ENCODE data around the gene C7. TPM values are rescaled to one million over a fixed set of nuclear protein-coding genes. Genes with fewer than 3 reads are reported as not detected.
A peak's percentile ranks its signal among the peaks of the same experiment; 100 is the strongest.
"Not testable (repeated sequence)": the region's sequence is repeated elsewhere in the genome, so short reads cannot be mapped to it uniquely, and the experiment has no call there.

The C7 gene
- total RNA-seq (2.3 TPM), polyA plus RNA-seq (ENCODE audit: insufficient read depth in 1 of 8, insufficient read length in 8 of 8, low replicate concordance in 1 of 8) (10 to 100 TPM in 1 of 8 donors, 1 to 10 TPM in 5, under 1 TPM in 2; 0.80 to 15.7 (median 1.4) TPM)
- long read RNA-seq, donor 1 = 0 reads
- long read RNA-seq, donor 2 = 0 reads
- long read RNA-seq, donor 3, full-length matches to known transcripts = 1 of 1 reads
- long read RNA-seq, donor 3, partial matches to known transcripts = 0 of 1 reads
- long read RNA-seq, donor 3, other reads (novel, unspliced or antisense) = 0 of 1 reads
- long read RNA-seq, donor 4, partial matches to known transcripts = 10 of 10 reads
- long read RNA-seq, donor 4, other reads (novel, unspliced or antisense) = 0 of 10 reads
- long read RNA-seq, donor 5 = 0 reads
- long read RNA-seq, donor 6 = 0 reads
- long read RNA-seq, donor 7 = 0 reads
- long read RNA-seq, donor 8 = 0 reads
- long read RNA-seq, donor 9, full-length matches to known transcripts = 1 of 1 reads
- long read RNA-seq, donor 9, partial matches to known transcripts = 0 of 1 reads
- long read RNA-seq, donor 9, other reads (novel, unspliced or antisense) = 0 of 1 reads
- long read RNA-seq, donor 10 = 0 reads
- long read RNA-seq, donor 11 = 0 reads

- H3K36me3 ChIP-seq (ENCODE audit: control insufficient read depth, insufficient read depth, low read length) = no peaks in the 10 kb centered on the region
- H3K4me1 ChIP-seq (ENCODE audit: control insufficient read depth, insufficient read depth, low read length) = no peaks in the 10 kb centered on the region
- H3K9me3 ChIP-seq (replicated peaks; ENCODE audit: control insufficient read depth, low read depth, low read length) = no peaks in the 10 kb centered on the region
- WGBS (ENCODE audit: insufficient coverage) = 40% methylated on average over 1 of the region's 3 CpGs
- H3K27me3 ChIP-seq (ENCODE audit: control insufficient read depth, insufficient read depth, low read length) = no peaks in the 10 kb centered on the region
- DNase-seq = peak; percentile 37
- H3K4me3 ChIP-seq (ENCODE audit: low read length) = no peak within 1 kb of the TSS
- no peak within 1 kb of the TSS for H3K27ac ChIP-seq (ENCODE audit: low read length)
These were observed at the start of gene C7 for GRCh38 chr5:40909264-40909663. TSS of gene C7 (plus strand) at chr5:40909497. CDS start at chr5:40909611, 114 bp downstream.

DNA sequence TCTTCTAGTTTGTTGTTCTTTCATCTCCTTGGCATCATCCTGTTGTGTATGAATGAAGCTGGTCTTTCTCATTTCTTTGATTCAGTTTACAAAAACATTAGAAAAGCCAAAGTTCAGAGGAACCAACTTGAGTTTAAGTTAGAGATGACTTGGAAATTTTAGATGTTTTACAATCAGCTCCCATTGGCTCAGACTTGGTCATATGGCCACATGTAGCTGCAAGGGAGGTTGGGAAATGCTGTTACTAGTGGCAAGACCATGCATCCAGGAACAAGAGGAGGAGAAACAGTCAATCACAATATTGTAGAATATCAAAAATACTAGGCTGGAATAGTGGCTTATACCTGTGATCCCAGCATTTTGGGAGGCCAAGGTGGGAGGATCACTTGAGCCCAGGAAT lies 48.6 kb upstream of the C7 start:
- no peak for DNase-seq
- no peaks in the 10 kb centered on the region for H3K27me3 ChIP-seq (ENCODE audit: control insufficient read depth, insufficient read depth, low read length)
- H3K36me3 ChIP-seq (ENCODE audit: control insufficient read depth, insufficient read depth, low read length) = no peaks in the 10 kb centered on the region
- H3K4me3 ChIP-seq (ENCODE audit: low read length) = no peak overlapping the region
- H3K9me3 ChIP-seq (replicated peaks; ENCODE audit: control insufficient read depth, low read depth, low read length) = no peaks in the 10 kb centered on the region
- H3K4me1 ChIP-seq (ENCODE audit: control insufficient read depth, insufficient read depth, low read length) = no peaks in the 10 kb centered on the region
- no peak overlapping the region for H3K27ac ChIP-seq (ENCODE audit: low read length)

DNA sequence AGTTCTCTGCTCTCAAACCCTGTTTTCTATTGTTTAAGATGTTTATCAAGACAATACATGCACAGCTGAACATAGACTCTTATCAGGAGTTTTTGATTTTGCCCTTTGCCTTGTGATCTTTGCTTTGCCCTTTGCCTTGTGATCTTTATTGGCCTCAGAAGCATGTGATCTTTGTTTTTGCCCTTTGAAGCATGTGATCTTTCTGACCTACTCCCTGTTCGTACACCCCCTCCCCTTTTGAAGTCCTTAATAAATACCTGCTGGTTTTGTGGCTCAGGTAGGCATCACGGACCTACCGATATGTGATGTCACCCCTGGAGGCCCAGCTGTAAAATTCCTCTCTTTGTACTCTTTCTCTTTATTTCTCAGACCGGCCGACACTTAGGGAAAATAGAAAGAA lies 44.3 kb upstream of the C7 start:
- no CpG with 5 or more reads among the region's 5 CpGs for WGBS (ENCODE audit: insufficient coverage)

DNA sequence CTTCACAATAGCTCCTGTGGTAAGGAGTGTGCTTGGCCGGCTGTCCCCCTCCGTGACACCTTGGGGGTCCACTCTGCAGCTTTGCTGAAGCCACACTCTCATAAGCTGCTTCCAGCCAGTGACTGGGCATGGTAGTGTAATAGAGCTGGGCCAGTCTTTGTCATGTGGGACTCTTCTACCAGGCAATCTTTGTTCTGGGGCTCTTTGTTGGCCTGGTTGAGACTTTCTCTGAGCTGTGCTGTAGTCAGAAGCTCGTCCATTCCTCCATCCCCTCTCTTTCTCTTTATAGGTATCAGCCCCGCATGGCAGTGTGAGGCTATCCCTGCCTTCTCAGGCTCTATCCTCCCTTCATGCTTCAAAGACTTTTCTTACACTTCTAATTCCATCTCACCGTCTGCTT lies 42.5 kb upstream of the C7 start:
- Histone ChIP-seq H3K36me3 (ENCODE audit: control insufficient read depth, insufficient read depth, low read length) (no peaks in the 10 kb centered on the region), H3K9me3 (replicated peaks; ENCODE audit: control insufficient read depth, low read depth, low read length) (no peaks in the 10 kb centered on the region), H3K27me3 (ENCODE audit: control insufficient read depth, insufficient read depth, low read length) (no peaks in the 10 kb centered on the region), H3K4me3 (ENCODE audit: low read length) (no peak overlapping the region), H3K27ac (ENCODE audit: low read length) (no peak overlapping the region), H3K4me1 (ENCODE audit: control insufficient read depth, insufficient read depth, low read length) (no peaks in the 10 kb centered on the region)
- WGBS (ENCODE audit: insufficient coverage) = 63% methylated on average over 2 of the region's 5 CpGs
- DNase-seq = no peak

More for the DNA sequence above, 44.3 kb upstream of the C7 start:
- not testable (repeated sequence) for H3K4me1 ChIP-seq (ENCODE audit: control insufficient read depth, insufficient read depth, low read length); H3K4me3 ChIP-seq (ENCODE audit: low read length); DNase-seq; H3K27me3 ChIP-seq (ENCODE audit: control insufficient read depth, insufficient read depth, low read length); H3K9me3 ChIP-seq (replicated peaks; ENCODE audit: control insufficient read depth, low read depth, low read length); H3K27ac ChIP-seq (ENCODE audit: low read length); H3K36me3 ChIP-seq (ENCODE audit: control insufficient read depth, insufficient read depth, low read length)

DNA sequence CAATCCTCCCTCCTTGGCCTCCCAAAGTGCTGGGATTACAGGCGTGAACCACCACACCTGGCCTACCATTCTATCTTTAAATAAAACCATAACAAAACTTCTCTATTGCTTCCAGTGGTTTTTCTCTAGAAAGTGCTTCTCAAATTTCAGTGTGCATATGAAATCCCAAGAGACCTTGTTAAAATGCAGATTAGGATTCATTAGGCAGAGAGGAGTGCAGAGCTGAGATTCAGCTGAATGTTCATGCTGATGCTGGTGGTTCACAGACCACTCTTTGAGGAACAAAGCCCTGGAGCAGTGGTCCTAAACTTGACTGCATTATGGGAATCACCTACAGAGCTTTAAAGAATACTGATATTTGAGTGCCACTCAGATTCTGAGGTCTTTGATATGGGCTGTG lies 39.9 kb upstream of the C7 start:
- DNase-seq = no peak
- no CpG with 5 or more reads among the region's 1 CpG for WGBS (ENCODE audit: insufficient coverage)

GRCh38 chr5:40871177-40871576 lies 38.1 kb upstream of the C7 start:
- Histone ChIP-seq H3K4me3 (ENCODE audit: low read length) (no peak overlapping the region), H3K4me1 (ENCODE audit: control insufficient read depth, insufficient read depth, low read length) (no peaks in the 10 kb centered on the region), H3K27me3 (ENCODE audit: control insufficient read depth, insufficient read depth, low read length) (no peaks in the 10 kb centered on the region), H3K9me3 (replicated peaks; ENCODE audit: control insufficient read depth, low read depth, low read length) (no peaks in the 10 kb centered on the region), H3K27ac (ENCODE audit: low read length) (no peak overlapping the region), H3K36me3 (ENCODE audit: control insufficient read depth, insufficient read depth, low read length) (no peaks in the 10 kb centered on the region)
- no peak for DNase-seq
- 75% methylated on average over 2 of the region's 4 CpGs for WGBS (ENCODE audit: insufficient coverage)

More for the DNA sequence above, 39.9 kb upstream of the C7 start:
- no peaks in the 10 kb centered on the region for H3K36me3 ChIP-seq (ENCODE audit: control insufficient read depth, insufficient read depth, low read length)
- H3K27ac ChIP-seq (ENCODE audit: low read length) = no peak overlapping the region
- no peaks in the 10 kb centered on the region for H3K27me3 ChIP-seq (ENCODE audit: control insufficient read depth, insufficient read depth, low read length)
- H3K4me3 ChIP-seq (ENCODE audit: low read length) = no peak overlapping the region
- H3K9me3 ChIP-seq (replicated peaks; ENCODE audit: control insufficient read depth, low read depth, low read length) = no peaks in the 10 kb centered on the region
- no peaks in the 10 kb centered on the region for H3K4me1 ChIP-seq (ENCODE audit: control insufficient read depth, insufficient read depth, low read length)

DNA sequence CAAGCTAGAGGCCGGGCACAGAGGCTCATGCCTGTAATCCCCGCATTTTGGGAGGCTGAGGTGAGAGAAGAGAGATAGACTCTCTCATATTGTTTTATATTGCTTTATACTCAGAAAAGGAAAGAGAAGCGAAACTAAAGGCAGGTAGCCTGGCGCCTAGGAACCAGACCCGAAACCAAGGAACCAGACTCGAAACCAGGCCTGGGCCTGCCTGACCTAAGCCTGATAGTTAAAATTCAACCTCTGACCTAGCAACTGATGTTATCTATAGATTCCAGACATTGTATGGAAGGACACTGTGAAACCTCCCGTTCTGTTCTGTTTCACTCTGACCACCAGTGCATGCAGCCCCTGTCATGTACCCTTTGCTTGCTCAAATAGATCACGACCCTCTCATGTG lies 37.0 kb upstream of the C7 start:
- 69% methylated on average over 2 of the region's 8 CpGs for WGBS (ENCODE audit: insufficient coverage)
- H3K27me3 ChIP-seq (ENCODE audit: control insufficient read depth, insufficient read depth, low read length); DNase-seq: not testable (repeated sequence)

DNA sequence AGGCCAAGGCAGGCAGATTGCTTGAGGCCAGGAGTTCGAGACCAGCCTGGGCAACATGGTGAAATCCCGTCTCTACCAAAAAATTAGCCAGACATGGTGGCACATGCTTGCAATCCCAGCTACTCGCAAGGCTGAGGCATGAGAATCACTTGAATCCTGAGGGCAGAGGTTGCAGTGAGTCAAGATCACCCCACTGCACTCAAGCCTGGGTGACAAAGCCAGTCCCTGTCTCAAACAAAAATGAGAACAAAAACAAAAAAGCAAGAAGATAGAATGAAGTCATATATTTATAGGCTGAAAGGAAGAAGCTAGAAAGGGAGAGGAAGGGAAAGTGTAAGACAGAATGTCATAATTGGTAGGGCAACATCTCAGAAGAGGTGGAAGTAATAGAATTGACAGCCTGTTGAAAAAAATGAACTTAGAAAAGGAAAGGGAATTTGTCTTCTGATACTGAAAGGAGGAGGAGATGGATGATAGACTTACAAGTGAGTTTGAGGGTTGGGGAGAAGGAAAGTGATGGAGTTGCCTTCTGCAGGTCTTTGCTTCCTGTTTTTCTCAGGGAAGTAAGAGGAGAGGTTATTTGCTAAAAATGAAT lies 35.9 kb upstream of the C7 start:
- H3K27ac ChIP-seq (ENCODE audit: low read length) = no peak overlapping the region

More for the DNA sequence above, 37.0 kb upstream of the C7 start:
- not testable (repeated sequence) for H3K4me3 ChIP-seq (ENCODE audit: low read length); H3K9me3 ChIP-seq (replicated peaks; ENCODE audit: control insufficient read depth, low read depth, low read length); H3K36me3 ChIP-seq (ENCODE audit: control insufficient read depth, insufficient read depth, low read length); H3K4me1 ChIP-seq (ENCODE audit: control insufficient read depth, insufficient read depth, low read length); H3K27ac ChIP-seq (ENCODE audit: low read length)

DNA sequence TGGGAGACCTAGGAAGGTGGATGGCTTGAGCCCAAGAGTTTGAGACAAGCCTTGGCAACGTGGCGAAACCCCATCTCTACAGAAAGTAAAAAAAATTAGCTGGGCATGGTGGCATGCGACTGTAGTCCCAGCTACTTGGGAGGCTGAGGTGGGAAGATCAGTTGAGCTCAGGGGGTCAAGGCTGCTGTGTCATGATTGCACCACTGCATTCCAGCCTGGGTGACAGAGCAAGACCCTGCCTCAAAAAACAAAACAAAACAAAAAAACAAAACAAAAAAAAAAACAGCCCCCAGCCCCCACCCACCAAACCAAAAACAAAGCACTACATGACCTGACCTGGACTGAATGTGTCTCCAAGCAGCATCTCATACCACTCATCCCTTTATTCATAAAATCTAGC lies 33.3 kb upstream of the C7 start:
- H3K36me3 ChIP-seq (ENCODE audit: control insufficient read depth, insufficient read depth, low read length) = no peaks in the 10 kb centered on the region

More for the DNA sequence above, 35.9 kb upstream of the C7 start:
- WGBS (ENCODE audit: insufficient coverage) = 96% methylated on average over 3 of the region's 3 CpGs
- H3K27me3 ChIP-seq (ENCODE audit: control insufficient read depth, insufficient read depth, low read length) = no peaks in the 10 kb centered on the region
- no peaks in the 10 kb centered on the region for H3K4me1 ChIP-seq (ENCODE audit: control insufficient read depth, insufficient read depth, low read length)
- H3K36me3 ChIP-seq (ENCODE audit: control insufficient read depth, insufficient read depth, low read length) = no peaks in the 10 kb centered on the region
- no peak for DNase-seq
- H3K9me3 ChIP-seq (replicated peaks; ENCODE audit: control insufficient read depth, low read depth, low read length) = no peaks in the 10 kb centered on the region
- H3K4me3 ChIP-seq (ENCODE audit: low read length) = no peak overlapping the region

GRCh38 chr5:40877371-40877988 lies 31.8 kb upstream of the C7 start:
- Histone ChIP-seq H3K4me3 (ENCODE audit: low read length) (no peak overlapping the region), H3K4me1 (ENCODE audit: control insufficient read depth, insufficient read depth, low read length) (no peaks in the 10 kb centered on the region), H3K27me3 (ENCODE audit: control insufficient read depth, insufficient read depth, low read length) (no peaks in the 10 kb centered on the region), H3K27ac (ENCODE audit: low read length) (no peak overlapping the region), H3K9me3 (replicated peaks; ENCODE audit: control insufficient read depth, low read depth, low read length) (no peaks in the 10 kb centered on the region), H3K36me3 (ENCODE audit: control insufficient read depth, insufficient read depth, low read length) (no peaks in the 10 kb centered on the region)
- 87% methylated on average over 4 of the region's 6 CpGs for WGBS (ENCODE audit: insufficient coverage)
- DNase-seq = no peak

More for the DNA sequence above, 33.3 kb upstream of the C7 start:
- WGBS (ENCODE audit: insufficient coverage) = no CpG with 5 or more reads among the region's 3 CpGs
- no peaks in the 10 kb centered on the region for H3K27me3 ChIP-seq (ENCODE audit: control insufficient read depth, insufficient read depth, low read length)
- DNase-seq = no peak
- no peaks in the 10 kb centered on the region for H3K4me1 ChIP-seq (ENCODE audit: control insufficient read depth, insufficient read depth, low read length)
- H3K27ac ChIP-seq (ENCODE audit: low read length) = no peak overlapping the region
- H3K9me3 ChIP-seq (replicated peaks; ENCODE audit: control insufficient read depth, low read depth, low read length) = no peaks in the 10 kb centered on the region
- no peak overlapping the region for H3K4me3 ChIP-seq (ENCODE audit: low read length)

All from muscle of leg (tissue), 16 donors.